HPDE6-E6E7 (cell line): ENCODE measurements around the gene MCF2L.

Source experiments
- DNase-seq: peaks from one replicate; pipeline ENCODE4 v3.0.0; 2011; ENCODE audit warnings: missing footprints; ENCODE audit errors: extremely low spot score

MCF2L gene

GRCh38 chr13:113033054-113033850, 64.2 kb downstream of the MCF2L start:
- DNase-seq = no peak

GRCh38 chr13:113034451-113035212, 65.6 kb downstream of the MCF2L start:
- DNase-seq = peak; percentile 48

GRCh38 chr13:113035213-113035800, 66.3 kb downstream of the MCF2L start:
- no peak for DNase-seq

- no peak for DNase-seq
Measured at GRCh38 chr13:113036401-113036800, 67.4 kb downstream of the MCF2L start.

DNA sequence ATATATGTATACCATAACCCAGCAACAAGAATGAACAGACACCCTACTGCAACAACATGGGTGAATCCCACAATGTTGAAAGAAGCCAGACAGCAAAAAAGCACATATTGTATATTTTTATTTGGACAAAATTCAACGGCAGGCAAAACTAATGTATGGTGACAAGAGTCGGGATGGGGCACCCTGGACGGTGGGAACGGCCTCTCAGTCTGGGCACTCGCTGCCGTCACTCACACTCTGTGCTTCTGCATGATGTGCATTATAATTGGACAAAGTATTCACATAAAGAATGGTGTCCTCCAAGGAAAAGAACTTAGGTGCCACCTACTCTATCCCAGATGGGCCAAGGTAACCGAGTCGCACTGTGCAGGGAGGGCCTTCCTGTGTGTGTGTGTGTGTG, 71.0 kb downstream of the MCF2L start:
- DNase-seq = no peak

DNA sequence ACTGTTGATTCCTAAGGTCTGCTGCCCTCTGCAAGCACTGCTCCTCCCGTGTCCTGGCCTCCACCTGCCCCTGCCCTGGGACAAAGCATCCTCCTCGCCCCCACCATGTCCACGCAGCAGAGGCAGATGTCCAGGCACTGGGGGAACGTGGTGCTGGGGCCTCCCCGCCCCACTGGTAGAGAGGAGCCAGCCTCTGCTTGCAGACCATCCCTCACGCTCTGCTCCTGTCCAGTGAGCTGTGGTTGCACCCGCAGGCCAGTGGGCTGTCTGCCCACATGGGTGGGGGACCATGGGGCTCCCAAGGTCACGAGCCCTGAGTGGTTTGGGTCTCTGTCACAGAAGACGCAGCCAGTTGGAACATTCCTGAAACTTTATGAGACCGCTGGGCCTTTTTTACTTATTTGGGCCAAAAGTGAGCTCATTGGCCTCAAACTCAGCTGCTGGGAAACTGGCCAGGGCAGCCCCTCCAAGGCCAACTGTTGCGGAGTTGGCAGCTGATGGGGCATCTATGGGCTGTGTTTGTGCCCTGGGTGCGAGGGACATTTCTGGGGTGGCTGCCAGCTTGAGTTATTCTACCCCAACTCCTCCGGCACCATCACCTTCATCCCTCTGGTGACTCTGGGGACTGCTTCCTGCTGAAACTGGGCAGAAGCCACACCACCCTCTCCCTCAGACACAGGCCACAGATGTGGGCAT, 71.7 kb downstream of the MCF2L start:
- no peak for DNase-seq

- no peak for DNase-seq
Measured at GRCh38 chr13:113041293-113041690, 72.3 kb downstream of the MCF2L start.

GRCh38 chr13:113041896-113042295, 72.9 kb downstream of the MCF2L start:
- DNase-seq = no peak

DNA sequence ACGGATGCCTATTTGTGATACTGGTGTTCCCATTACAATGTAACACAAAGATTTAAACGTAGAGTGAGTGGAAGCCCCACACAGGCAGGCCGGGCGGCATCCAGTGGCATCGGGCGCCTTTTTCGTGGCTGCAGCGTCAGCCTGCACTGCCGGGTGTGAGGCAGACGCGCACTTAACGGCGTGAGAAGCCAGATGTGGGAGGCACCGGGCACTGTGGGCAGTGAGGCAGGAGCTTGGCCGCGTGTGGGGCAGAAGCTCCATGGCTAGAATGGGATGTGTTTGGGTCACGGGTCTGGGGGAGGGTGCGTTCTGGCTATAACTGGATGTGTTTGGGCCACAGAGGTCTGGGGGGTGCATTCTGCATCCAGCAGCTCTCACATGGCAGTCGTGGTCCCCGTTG, 73.4 kb downstream of the MCF2L start:
- DNase-seq = no peak

- DNase-seq = no peak
Measured at GRCh38 chr13:113043001-113043630, 74.1 kb downstream of the MCF2L start.

GRCh38 chr13:113043931-113044330, 74.9 kb downstream of the MCF2L start:
- no peak for DNase-seq

GRCh38 chr13:113044391-113045114, 75.5 kb downstream of the MCF2L start:
- no peak for DNase-seq

GRCh38 chr13:113045251-113046127, 76.5 kb downstream of the MCF2L start:
- no peak for DNase-seq

DNA sequence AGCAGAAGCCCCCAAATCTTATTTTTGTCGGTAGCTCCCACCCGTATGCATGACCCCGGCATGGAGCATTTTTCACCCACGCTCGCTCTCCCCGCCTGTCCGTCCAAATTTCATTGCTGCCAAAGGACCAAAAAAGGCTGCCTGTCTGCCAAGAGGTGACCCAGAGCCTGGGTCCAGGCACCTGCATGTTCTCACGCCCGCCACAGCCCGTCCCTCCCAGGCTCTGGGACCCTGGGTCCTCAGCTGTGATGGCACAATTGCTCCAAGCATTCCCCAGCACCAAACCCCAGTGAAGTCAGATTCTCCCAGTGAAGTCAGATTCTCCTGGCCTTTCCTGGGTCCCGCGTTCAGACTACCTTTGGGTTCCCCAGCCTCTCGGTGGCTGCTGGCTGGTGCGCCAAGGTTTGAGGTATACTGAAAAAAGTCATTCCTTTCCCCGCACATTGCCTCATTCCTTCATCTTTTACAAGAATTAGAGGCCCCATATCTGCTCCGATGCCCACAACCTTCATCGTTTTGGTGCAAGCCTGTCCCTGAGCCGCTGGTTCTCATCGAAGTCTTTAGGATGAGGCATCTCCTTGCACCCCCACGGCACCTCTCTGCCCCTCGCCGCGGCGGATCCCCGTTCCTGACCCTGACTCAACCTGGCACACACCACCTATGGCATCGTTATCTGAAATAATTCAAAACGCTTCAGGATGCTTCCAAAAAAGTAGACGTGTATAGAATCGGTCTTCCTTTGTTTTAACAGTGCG, 77.3 kb downstream of the MCF2L start:
- DNase-seq = no peak

DNA sequence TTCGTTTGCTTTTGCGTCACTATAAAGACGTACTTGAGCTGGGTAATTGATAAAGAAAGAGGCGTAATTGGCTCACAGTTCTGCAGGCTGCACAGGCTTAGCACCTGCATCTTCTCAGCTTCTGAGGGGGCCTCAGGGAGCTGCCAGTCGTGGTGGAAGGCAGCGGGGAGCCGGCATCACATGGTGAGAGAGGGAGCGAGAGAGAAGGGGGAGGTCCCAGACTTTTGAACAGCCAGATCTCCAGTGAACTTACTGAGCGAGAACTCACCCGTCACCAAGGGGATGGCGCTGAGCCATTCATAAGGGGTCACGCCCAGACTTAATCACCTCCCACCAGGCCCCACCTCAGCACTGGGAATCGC, 77.8 kb downstream of the MCF2L start:
- no peak for DNase-seq

DNA sequence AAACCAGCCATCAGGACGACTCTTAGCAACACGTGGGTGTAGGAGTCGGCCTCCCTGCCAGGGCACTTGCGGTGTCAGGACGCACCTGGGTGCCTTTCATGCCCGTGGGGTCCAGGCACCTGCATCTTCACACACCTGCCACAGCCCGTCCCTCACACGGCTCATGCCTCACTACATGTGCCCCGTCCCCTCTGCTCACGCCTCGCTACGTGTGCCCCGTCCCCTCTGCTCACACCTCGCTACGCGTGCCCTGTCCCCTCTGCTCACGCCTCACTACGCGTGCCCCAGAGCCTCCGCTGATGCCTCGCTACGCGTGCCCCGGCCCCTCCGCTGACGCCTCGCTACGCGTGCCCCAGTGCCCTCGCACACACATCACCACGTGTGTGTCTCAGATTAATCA, 78.6 kb downstream of the MCF2L start:
- DNase-seq = no peak

GRCh38 chr13:113048766-113049165, 79.8 kb downstream of the MCF2L start:
- DNase-seq = no peak

DNA sequence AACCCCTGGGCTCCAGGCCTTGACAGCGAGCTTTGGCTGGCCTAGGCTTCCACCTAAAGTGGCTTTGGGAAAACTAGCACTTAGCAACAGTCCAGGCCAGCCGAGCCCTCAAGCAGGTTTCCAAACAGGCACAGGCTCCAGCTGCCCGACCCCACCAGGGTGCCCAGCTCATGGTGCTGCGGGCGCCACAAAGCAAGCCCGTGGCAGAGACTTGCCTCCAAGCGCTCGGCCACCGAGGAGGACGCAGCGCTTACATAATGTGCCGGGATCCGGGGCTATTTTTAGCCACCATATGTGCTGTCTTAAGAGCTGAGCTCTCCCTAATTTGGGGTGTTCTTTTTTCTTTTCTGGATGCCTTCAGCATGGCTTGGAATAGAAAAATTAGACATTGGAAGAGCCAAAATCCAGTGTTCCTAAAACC, 80.5 kb downstream of the MCF2L start:
- no peak for DNase-seq

GRCh38 chr13:113049981-113050380, 81.0 kb downstream of the MCF2L start:
- DNase-seq = no peak
